OCI-LY7 (cell line): Measurements from ENCODE around the gene ZNF212. TPM values are rescaled to one million over a fixed set of nuclear protein-coding genes. Genes with fewer than 3 reads are reported as not detected.
A peak's percentile ranks its signal among the peaks of the same experiment; 100 is the strongest.

Experiments
- BruUV-seq: library from RNA; stranded (reverse); fragments of 400-500 nt; replicated peaks from 2 replicates; lab custom pipeline; 2021; lab: Mats Ljungman, UMichigan
- CTCF ChIA-PET: fragments of 300-600 bp; sonication (Branson Sonifier 250); formaldehyde crosslinking; loops from one replicate; lab custom pipeline; 2022; ENCODE audit warnings: antibody characterized with exemption; ENCODE audit not compliant: unreplicated experiment; lab: Charles Lee
- POLR2A ChIA-PET: fragments of 300-600 bp; sonication (Branson Sonifier 250); formaldehyde crosslinking; loops from one replicate; lab custom pipeline; 2022; ENCODE audit warnings: antibody characterized with exemption; lab: Charles Lee
- DNase-seq: peaks from one replicate; pipeline ENCODE4 v3.0.0-alpha.2; 2015; ENCODE audit warnings: low spot score
- H2AFZ ChIP-seq: fragments of 200-600 bp; sonication (generic), shearing (Covaris generic); 2 replicates; pipeline ENCODE4 v1.6.1; 2014; ENCODE audit warnings: mild to moderate bottlenecking, antibody characterized with exemption, low read length, moderate library complexity
- H3K27ac ChIP-seq: fragments of 200-600 bp; sonication (generic); 2 replicates; pipeline ENCODE4 v1.5.1; 2014; ENCODE audit warnings: mixed run types, low read depth, mild to moderate bottlenecking, moderate library complexity, low read length, inconsistent platforms; ENCODE audit not compliant: poor library complexity, severe bottlenecking
- H3K36me3 ChIP-seq: fragments of 200-600 bp; sonication (generic); 2 replicates; pipeline ENCODE4 v1.6.1; 2014; ENCODE audit warnings: mild to moderate bottlenecking, antibody characterized with exemption, low read length, moderate library complexity, mixed read lengths; ENCODE audit not compliant: insufficient read depth
- H3K4me1 ChIP-seq: fragments of 200-600 bp; sonication (generic); 2 replicates; pipeline ENCODE4 v1.5.1; 2014; ENCODE audit warnings: mild to moderate bottlenecking, low read length; ENCODE audit not compliant: insufficient read depth, poor library complexity, severe bottlenecking
- H3K4me2 ChIP-seq: fragments of 200-600 bp; sonication (generic); 2 replicates; pipeline ENCODE4 v1.6.1; 2014; ENCODE audit warnings: mild to moderate bottlenecking, low read length
- H3K4me3 ChIP-seq: fragments of 200-600 bp; sonication (generic); 2 replicates; pipeline ENCODE4 v1.5.1; 2014; ENCODE audit warnings: mild to moderate bottlenecking, low read depth, low read length; ENCODE audit not compliant: poor library complexity, severe bottlenecking
- H3K79me2 ChIP-seq: fragments of 200-600 bp; sonication (generic); 2 replicates; pipeline ENCODE4 v1.6.1; 2016; ENCODE audit warnings: low read depth, mild to moderate bottlenecking, low read length, moderate library complexity, mixed read lengths; ENCODE audit not compliant: insufficient read depth
- H3K9me2 ChIP-seq: fragments of 200-600 bp; sonication (generic); 2 replicates; pipeline ENCODE4 v1.6.1; 2016; ENCODE audit warnings: mild to moderate bottlenecking, low read length, mixed read lengths; ENCODE audit not compliant: insufficient read depth
- H3K9me3 ChIP-seq: fragments of 200-600 bp; sonication (generic); 2 replicates; pipeline ENCODE4 v1.6.1; 2014; ENCODE audit warnings: mild to moderate bottlenecking, mixed run types, low read length, mixed read lengths
- H4K20me1 ChIP-seq: fragments of 200-600 bp; sonication (generic); 2 replicates; pipeline ENCODE4 v1.6.1; 2014; ENCODE audit warnings: mild to moderate bottlenecking, antibody characterized with exemption, low read length, moderate library complexity, mixed read lengths; ENCODE audit not compliant: insufficient read depth
- EZH2phosphoT487 ChIP-seq: fragments of 200-600 bp; sonication (generic); IDR thresholded peaks from 2 replicates; pipeline ENCODE4 v1.6.1; 2018; ENCODE audit warnings: low read depth, borderline replicate concordance, mild to moderate bottlenecking, mixed run types, antibody characterized with exemption, low read length, moderate library complexity, mixed read lengths
- intact Hi-C: fragments of 100-400 bp; cut with micrococcal nuclease; formaldehyde crosslinking; loops from one replicate; pipeline ENCODE4 v1.10.0; 2022; ENCODE audit not compliant: unreplicated experiment
- total RNA-seq, 2 experiments: library from RNA; depleted of rRNA in 1 of 2; stranded (reverse); fragments of >200 nt in 1 of 2; shearing (Covaris generic) in 1 of 2; gene quantifications; 2 replicates each; pipeline ENCODE4 v1.2.3, GENCODE V29; 2014 to 2022
- TF ChIP-seq, protein P1 (sequence below): fragments of 200-600 bp; sonication (generic); conservative IDR thresholded peaks from 2 replicates; pipeline ENCODE4 v1.5.1; 2014; ENCODE audit warnings: mild to moderate bottlenecking, antibody characterized with exemption, low read length, moderate library complexity, mixed read lengths

Gene ZNF212
- total RNA-seq, 2 experiments from 2014 or later: 11.6 to 12.7 TPM

DNA sequence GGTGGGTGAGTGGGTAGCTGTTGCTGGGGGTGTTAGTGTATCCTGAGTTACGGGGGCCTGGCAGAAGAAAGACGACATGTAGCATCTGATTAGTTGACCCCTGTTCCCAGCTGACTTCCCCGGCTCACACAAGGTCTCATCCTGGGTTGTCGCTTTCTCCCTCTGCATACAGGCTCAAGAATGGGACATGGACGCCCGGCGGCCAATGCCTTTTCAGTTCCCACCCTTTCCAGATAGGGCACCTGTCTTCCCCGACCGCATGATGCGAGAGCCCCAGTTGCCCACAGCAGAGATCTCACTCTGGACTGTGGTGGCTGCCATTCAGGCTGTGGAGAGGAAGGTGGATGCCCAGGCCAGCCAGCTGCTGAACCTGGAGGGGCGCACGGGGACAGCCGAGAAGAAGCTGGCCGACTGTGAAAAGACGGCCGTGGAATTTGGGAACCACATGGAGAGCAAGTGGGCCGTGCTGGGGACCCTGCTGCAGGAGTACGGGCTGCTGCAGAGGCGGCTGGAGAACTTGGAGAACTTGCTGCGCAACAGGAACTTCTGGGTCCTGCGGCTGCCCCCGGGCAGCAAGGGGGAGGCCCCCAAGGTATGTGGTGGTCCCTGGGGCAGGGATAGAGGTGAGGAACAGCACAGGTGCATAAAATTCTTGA, 41.2 kb upstream of the ZNF212 start:
- Histone ChIP-seq H3K4me2 (no peak overlapping the region), H3K4me1 (peaks cover 18% of the 10 kb centered on the region), H3K9me3 (no peaks in the 10 kb centered on the region), H3K4me3 (no peak overlapping the region), H3K27ac (no peak overlapping the region), H3K9me2 (no peaks in the 10 kb centered on the region), H4K20me1 (no peaks in the 10 kb centered on the region), H3K79me2 (peaks cover 13% of the 10 kb centered on the region; the same call in 1 of the 2 replicates), H3K36me3 (peaks cover 48% of the 10 kb centered on the region), H2AFZ (no peak overlapping the region)
- no peak for DNase-seq
- no TSS peak for BruUV-seq
- ChIA-PET POLR2A (no interaction called here), CTCF (no interaction called here)
- no peak for TF ChIP-seq EZH2phosphoT487
- TF ChIP-seq, protein P1, sequence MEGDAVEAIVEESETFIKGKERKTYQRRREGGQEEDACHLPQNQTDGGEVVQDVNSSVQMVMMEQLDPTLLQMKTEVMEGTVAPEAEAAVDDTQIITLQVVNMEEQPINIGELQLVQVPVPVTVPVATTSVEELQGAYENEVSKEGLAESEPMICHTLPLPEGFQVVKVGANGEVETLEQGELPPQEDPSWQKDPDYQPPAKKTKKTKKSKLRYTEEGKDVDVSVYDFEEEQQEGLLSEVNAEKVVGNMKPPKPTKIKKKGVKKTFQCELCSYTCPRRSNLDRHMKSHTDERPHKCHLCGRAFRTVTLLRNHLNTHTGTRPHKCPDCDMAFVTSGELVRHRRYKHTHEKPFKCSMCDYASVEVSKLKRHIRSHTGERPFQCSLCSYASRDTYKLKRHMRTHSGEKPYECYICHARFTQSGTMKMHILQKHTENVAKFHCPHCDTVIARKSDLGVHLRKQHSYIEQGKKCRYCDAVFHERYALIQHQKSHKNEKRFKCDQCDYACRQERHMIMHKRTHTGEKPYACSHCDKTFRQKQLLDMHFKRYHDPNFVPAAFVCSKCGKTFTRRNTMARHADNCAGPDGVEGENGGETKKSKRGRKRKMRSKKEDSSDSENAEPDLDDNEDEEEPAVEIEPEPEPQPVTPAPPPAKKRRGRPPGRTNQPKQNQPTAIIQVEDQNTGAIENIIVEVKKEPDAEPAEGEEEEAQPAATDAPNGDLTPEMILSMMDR: no peak
- intact Hi-C loops: no loop called here

DNA sequence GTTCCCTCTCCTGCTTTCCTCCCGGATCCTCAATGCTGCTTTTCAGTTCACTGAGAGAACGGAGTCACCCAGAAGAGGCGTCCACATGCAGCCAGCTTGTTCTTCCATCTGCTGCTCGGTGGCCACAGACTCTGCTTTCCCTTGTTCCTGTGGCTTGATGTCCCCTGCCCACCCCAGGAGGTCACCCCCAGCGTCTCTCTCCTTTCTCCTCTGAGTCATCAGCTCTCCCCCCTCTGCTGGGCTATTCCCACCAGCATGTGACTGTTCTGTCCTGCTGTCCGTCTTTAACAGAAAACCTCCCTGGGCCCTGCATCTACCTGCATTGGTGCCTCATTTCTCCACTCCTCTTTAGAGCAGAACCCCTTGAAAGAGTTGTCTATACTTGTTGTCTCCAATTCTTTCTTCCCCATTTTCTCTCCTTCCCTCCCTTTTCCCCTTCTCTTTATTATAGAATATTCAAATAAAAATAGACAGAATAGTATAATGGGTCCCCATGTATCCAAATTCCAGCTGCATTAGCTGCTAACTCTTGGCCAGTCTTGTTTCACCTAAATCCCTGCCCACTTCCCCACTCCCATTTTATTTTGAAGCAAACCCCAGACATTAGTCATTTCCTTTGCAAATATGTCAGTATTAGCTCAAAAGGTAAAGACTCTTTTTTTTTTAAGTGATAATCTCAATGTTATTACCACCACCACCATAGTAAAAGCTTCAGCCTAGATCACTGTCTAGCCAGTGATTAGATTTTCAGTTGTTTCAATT, 40.0 kb upstream of the ZNF212 start:
- ChIA-PET POLR2A (no interaction called here), CTCF (no interaction called here)
- H3K36me3 ChIP-seq: peaks cover 59% of the 10 kb centered on the region
- no peak overlapping the region for H3K27ac ChIP-seq
- peaks cover 13% of the 10 kb centered on the region; the same call in 1 of the 2 replicates for H3K79me2 ChIP-seq
- no peak for DNase-seq
- no peak overlapping the region for H2AFZ ChIP-seq
- no peaks in the 10 kb centered on the region for H3K9me3 ChIP-seq
- H3K9me2 ChIP-seq: no peaks in the 10 kb centered on the region
- TSS peak; percentile 43 for BruUV-seq
- no peaks in the 10 kb centered on the region for H4K20me1 ChIP-seq
- H3K4me2 ChIP-seq: no peak overlapping the region
- H3K4me3 ChIP-seq: no peak overlapping the region
- no peak for TF ChIP-seq EZH2phosphoT487
- TF ChIP-seq, protein P1: no peak
- peaks cover 18% of the 10 kb centered on the region for H3K4me1 ChIP-seq
- intact Hi-C loops: no loop called here

DNA sequence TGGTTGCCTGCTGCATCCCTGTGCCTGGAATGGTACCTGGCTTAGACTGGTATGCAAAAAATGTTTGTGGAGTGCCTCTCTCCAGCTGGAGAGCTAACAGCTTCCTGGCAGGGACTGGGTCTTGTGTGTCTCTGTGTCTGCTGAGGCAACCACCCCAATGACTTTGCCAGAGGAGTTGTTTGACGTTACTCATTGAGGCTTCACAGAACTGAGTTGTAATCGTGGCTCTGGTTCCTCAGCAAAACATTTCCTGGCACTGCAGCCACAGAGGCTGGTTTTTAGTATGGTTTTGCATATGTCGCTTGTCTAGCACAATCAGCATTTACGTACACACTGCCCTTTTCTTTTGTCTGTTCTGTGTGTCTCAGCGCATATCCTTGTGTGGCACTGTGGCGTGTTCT, 36.6 kb upstream of the ZNF212 start:
- H3K4me3 ChIP-seq: no peak overlapping the region
- CTCF ChIA-PET: no interaction called here
- H4K20me1 ChIP-seq: no peaks in the 10 kb centered on the region
- intact Hi-C loops: no loop called here
- no peaks in the 10 kb centered on the region for H3K9me3 ChIP-seq
- no TSS peak for BruUV-seq
- H3K4me2 ChIP-seq: no peak overlapping the region
- no peaks in the 10 kb centered on the region for H3K4me1 ChIP-seq
- TF ChIP-seq, protein P1: no peak
- no peak for TF ChIP-seq EZH2phosphoT487
- POLR2A ChIA-PET: no interaction called here
- no peaks in the 10 kb centered on the region for H3K9me2 ChIP-seq
- H3K79me2 ChIP-seq: no peaks in the 10 kb centered on the region
- H3K36me3 ChIP-seq: peaks cover 85% of the 10 kb centered on the region
- no peak overlapping the region for H2AFZ ChIP-seq
- H3K27ac ChIP-seq: no peak overlapping the region
- DNase-seq: no peak
